ENCODE measurements around the gene USP1.

- TF ChIP-seq CTCF (IDR thresholded peaks at IDR 0.05; ENCODE audit: low read length) (no peak), EZH2 (IDR thresholded peaks at IDR 0.05; ENCODE audit: borderline replicate concordance, low read length) (no peak)
These were observed 7.3 kb upstream of the USP1 start for GRCh38 chr1:62429581-62429980.
